GM21526 (cell line): ENCODE results near the gene SLAMF1.
"Not testable (repeated sequence)": the region's sequence is repeated elsewhere in the genome, so short reads cannot be mapped to it uniquely, and the experiment has no call there.

Source experiments
- ATAC-seq: cut with Tn5 transposase; IDR thresholded peaks from one replicate; pipeline ENCODE4 v1.9.1; 2021; ENCODE audit warnings: moderate library complexity; ENCODE audit not compliant: unreplicated experiment, low FRiP score

The SLAMF1 gene

DNA sequence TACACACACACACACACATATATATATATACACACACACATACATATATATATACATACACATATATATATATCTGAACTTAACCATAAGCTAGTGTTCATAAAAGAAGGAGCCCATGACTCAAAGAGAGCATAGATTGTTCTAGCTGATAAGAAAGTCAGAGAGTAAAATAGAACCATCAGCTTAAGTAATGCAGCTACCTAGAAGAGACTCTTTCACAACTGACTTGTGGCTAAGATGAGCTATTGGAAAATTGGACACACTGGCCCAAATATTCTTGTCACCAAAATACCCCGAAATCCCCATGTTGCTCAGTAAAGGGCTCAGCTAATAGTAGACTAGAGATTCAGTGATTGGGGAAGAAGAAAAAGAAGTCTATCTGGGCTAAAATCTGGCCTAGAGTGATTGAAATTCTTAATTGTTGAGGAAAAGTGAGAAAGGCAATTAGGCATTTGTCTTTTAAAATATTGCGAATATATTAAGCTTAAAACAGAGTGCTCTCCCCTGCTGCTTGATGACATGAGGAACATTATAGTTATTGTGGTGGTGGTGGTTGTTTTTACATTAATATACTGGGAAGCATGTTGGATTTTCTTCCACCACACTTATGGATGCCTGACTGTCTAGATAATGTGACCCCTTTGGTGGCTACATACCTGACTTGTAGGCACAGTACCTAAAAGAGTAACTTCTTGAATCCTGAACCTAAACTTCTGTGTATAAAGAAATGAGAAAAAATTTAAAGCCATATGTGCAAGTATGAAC is 6.3 kb downstream of the SLAMF1 start:
- no peak for ATAC-seq

DNA sequence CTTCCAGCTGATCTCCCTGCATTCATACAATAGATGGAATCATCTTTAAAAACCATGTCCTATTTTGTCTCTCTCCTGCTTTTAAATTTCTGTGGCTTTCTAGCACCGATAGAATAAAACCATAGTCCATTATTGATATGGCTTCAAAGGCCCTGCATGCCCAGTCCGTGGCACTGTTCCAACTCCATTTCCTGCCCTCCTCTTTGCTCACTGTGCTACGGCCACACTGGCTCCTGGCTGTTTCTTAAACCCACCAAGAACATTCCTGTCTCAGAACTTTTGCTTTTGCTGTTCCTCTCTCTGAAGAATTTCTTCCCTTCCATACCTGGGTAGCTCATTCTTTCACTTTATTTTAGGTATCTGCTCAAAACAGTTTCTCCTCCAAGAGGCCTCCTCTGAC is 7.2 kb downstream of the SLAMF1 start:
- ATAC-seq = no peak

DNA sequence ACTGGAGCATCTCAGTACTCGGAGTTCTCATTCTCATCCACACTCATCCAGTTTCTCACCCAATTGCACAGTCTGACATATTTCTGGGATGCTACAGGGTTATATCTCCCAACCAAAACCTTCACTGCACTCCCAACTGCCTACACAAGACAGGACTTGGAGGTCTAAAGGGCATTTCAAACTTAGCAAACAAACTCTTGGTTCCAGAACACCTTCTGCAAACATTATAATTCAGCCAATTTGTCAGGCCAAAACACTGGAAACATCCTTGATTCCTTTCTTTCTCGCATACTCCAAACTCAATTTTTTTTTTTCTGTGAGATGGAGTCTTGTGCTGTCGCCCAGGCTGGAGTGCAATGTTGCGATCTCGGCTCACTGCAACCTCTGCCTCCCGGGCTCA is 7.9 kb downstream of the SLAMF1 start:
- ATAC-seq = no peak

GRCh38 chr1:160638540-160638857 is 8.3 kb downstream of the SLAMF1 start:
- no peak for ATAC-seq

DNA sequence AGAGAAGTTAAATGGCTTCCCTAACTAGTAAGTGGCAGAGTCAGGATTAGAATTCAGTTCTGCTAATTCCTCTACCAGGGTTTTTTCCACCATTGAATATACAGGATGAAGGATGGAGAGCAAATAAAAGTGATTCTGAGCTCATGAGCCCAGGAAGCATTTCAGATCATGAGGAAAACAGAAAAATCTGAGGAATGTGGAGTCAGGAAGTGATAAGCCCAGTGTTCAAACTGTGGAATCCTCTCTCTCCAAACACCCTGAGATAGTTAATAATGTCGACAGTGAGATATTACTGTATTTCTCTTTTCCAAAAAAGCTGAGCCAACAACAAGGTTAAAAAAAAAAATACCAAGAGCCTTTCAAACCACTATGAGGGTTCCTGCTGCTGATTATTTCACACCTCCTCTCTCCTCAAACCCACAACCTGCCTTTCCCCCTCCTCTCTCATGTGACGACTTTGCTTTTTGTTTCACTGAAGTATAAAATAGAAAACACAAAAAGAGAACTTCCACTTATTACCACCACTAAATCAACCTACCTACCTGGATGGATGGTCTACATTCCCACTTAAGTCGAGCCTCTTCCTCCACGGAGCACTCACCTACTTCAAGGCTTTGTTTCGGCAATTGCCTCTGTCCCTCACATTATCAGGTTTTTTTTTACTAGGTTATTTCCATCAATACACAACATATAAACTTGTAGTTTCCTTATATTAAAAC is 8.9 kb downstream of the SLAMF1 start:
- no peak for ATAC-seq

DNA sequence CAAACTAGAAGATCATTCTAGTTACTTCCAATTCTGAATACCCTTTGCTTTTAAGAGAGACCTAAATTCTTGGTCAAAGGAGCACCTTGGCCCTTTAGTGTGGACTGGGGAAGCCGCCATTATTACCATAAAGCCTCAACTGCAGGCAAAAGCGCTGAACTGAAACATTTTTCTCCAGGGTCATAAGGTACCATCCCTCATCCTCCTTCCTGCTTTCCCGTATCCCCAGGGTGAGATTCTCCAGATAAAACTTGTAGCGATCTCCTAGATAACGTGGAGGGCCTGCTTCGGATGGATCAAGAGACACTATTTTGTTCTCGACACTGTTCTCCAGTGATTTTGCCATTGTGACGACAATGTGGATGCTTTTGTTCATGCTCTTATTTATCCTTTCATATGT is 9.8 kb downstream of the SLAMF1 start:
- no peak for ATAC-seq

DNA sequence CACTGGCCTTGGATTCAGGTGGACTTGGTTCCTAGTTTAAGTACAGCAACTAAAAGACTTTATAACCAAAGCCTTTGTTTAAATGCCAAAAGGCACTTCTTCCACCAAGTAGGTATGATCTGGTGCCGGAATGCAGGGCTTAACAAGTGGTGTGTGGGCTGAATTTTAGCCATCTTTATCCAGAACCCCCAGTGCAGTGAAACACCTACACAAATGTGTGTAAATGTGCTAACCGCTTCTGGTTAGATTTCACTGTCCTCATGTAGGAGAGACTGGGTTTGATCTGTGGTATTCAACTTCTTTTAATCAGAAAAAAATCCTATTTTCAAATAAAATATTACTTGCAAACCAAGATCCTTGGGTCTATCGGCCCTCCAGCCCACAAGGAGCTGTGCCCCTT is 10.3 kb downstream of the SLAMF1 start:
- no peak for ATAC-seq

DNA sequence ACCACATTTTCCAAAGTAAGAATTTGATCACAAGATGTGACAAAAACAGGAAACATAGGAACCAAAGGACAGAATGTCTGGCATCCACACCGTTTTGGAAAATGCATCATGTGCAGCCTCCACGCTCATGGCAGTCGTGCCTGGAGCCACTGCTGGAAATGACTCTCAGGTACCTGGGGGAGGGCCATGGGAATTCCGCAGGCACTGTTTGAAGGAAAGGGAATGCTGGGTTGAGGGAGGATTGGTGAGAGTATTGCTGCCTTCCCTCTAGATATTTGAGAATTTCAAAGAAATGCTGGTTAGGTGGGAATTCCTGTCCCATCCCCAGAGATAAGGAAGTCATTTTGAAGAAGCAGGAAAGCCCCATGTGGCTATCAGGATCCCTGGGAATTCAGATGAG is 10.8 kb downstream of the SLAMF1 start:
- ATAC-seq = no peak

- ATAC-seq = no peak
Measured at GRCh38 chr1:160634543-160635491, 12.0 kb downstream of the SLAMF1 start.

DNA sequence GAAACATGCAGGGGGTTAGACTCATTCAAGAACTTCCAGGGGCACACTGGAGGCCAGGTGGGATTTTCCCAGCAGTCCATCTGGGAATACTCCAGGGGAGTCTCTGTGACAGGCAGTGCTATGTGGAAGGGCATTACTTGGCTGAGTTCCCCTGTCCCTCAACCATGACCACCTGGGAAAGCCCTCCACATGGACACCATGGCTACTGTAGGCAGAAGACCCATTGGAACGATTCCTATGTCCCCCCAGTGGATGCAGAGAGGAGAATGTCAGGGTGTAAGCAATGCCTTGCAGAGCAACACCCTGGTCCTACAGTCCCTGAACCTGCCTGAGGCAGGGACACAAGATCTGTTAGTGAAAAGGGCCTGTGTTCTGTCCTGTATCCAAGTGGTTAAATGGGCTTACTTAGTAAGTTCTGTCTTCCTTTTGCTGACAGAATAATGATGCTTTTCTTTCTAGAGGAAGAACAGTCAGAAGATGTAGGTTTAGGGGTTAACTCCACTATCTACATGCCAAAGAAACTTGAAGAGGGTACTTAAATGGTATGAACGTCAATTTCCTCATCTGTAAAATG is 13.4 kb downstream of the SLAMF1 start:
- ATAC-seq = no peak

GRCh38 chr1:160631983-160632625 is 14.7 kb downstream of the SLAMF1 start:
- no peak for ATAC-seq

- ATAC-seq = no peak
Measured at GRCh38 chr1:160630523-160631451, 16.1 kb downstream of the SLAMF1 start.

- ATAC-seq = no peak
Measured at GRCh38 chr1:160629286-160630210, 17.3 kb downstream of the SLAMF1 start.

GRCh38 chr1:160628799-160629263 is 18.0 kb downstream of the SLAMF1 start:
- ATAC-seq = no peak

GRCh38 chr1:160627677-160628289 is 19.1 kb downstream of the SLAMF1 start:
- ATAC-seq = not testable (repeated sequence)

GRCh38 chr1:160626509-160627342 is 20.1 kb downstream of the SLAMF1 start:
- ATAC-seq = no peak
